ENCODE measurements around the gene PLXNB3. TPM values are rescaled to one million over a fixed set of nuclear protein-coding genes. Genes with fewer than 3 reads are reported as not detected.
"Not testable (repeated sequence)": the region's sequence is repeated elsewhere in the genome, so short reads cannot be mapped to it uniquely, and the experiment has no call there.

The PLXNB3 gene
- total RNA-seq, 1 donor from 2014 or later: 34.8 TPM

GRCh38 chrX:153746359-153746758 is 17.7 kb upstream of the PLXNB3 start:
- Mint-ChIP-seq H3K36me3 (ENCODE audit: low read depth) (no peaks in the 10 kb centered on the region), H3K27ac (ENCODE audit: unreplicated experiment) (no peak overlapping the region), H3K27me3 (ENCODE audit: low read depth) (no peaks in the 10 kb centered on the region), H3K4me3 (ENCODE audit: unreplicated experiment) (no peak overlapping the region), H3K9me3 (ENCODE audit: low read depth) (peaks cover 6% of the 10 kb centered on the region), H3K4me1 (ENCODE audit: low read depth) (no peaks in the 10 kb centered on the region)
- TF ChIP-seq CTCF (IDR thresholded peaks at IDR 0.05): no peak
- DNase-seq (ENCODE audit: low spot score): no peak

DNA sequence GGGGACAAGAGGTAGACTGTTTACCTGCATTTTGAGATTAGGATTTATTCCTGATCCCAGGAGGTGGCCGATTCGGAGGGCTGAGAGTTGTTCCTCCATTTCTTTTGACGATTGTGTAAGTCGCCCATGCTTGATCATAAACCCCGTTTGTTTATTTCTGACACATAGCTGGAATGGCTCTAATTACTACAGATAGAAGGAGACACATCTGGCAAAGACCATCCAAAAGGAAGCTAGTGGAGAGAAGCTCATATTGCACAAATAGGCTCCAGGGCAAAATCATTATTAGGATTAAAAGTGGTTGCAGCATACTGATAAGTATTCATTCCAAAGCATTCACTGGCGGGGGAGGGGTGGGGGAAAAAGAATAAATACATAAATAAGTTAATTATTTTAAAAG is 17.1 kb upstream of the PLXNB3 start:
- not testable (repeated sequence) for H3K9me3 Mint-ChIP-seq (ENCODE audit: low read depth); H3K36me3 Mint-ChIP-seq (ENCODE audit: low read depth); H3K27me3 Mint-ChIP-seq (ENCODE audit: low read depth); H3K4me3 Mint-ChIP-seq (ENCODE audit: unreplicated experiment); H3K4me1 Mint-ChIP-seq (ENCODE audit: low read depth); H3K27ac Mint-ChIP-seq (ENCODE audit: unreplicated experiment); DNase-seq (ENCODE audit: low spot score)

DNA sequence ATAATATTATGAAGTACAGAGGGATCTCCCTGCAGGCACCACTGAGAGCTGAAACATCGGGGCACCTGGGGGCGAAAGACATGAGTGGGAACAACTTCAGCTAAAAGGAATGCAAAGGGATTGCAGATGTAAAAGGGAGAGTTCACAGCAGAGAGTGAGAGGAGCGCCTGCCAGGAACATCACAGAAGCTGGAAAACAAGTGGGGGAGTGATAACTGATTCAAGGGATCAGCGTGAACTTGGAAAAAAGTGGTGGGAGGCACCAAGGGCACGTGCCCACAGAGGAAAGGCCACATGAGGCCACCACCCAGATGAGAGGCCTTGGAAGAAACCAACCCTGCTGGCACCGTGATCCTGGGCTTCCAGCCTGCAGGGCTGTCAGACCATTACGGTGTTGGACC is 15.0 kb upstream of the PLXNB3 start:
- not testable (repeated sequence) for H3K9me3 Mint-ChIP-seq (ENCODE audit: low read depth); H3K27me3 Mint-ChIP-seq (ENCODE audit: low read depth); DNase-seq (ENCODE audit: low spot score); H3K36me3 Mint-ChIP-seq (ENCODE audit: low read depth); H3K4me3 Mint-ChIP-seq (ENCODE audit: unreplicated experiment); H3K27ac Mint-ChIP-seq (ENCODE audit: unreplicated experiment); H3K4me1 Mint-ChIP-seq (ENCODE audit: low read depth)

DNA sequence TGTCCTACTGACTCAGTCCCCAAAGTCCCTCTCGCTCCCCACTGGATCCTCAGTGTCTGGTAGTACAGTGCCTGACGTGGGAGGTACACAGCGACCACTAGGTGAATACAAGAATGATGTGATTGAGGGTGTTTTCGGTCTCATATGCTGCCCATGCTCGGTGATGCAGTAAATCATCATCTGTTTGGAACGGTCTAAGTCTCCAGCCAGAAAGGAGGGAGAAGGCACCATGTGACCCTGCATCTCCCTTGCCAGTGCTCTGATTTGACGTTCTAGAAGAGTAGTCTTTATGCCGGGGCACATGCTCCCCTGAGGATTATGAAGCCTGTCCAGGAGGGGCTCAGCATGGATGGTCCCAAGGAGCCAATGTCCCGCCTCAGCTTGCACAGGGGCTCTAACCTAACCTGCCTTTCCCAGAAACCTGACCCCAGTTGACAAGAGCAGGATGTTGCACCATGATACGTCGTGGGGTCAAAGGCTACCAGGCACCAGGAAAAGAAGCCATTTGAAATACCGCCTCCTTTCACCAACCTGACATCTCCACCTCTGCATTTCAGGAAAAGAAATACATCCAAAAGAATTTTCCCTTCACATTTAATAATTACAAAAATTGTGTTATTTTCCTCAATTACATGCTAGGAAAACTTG is 13.8 kb upstream of the PLXNB3 start:
- TF ChIP-seq CTCF (IDR thresholded peaks at IDR 0.05): no peak
- peaks cover 9% of the 10 kb centered on the region for H3K9me3 Mint-ChIP-seq (ENCODE audit: low read depth)
- H3K27me3 Mint-ChIP-seq (ENCODE audit: low read depth): no peaks in the 10 kb centered on the region
- H3K36me3 Mint-ChIP-seq (ENCODE audit: low read depth): no peaks in the 10 kb centered on the region
- no peak overlapping the region for H3K27ac Mint-ChIP-seq (ENCODE audit: unreplicated experiment)
- no peak overlapping the region for H3K4me3 Mint-ChIP-seq (ENCODE audit: unreplicated experiment)
- DNase-seq (ENCODE audit: low spot score): no peak
- no peaks in the 10 kb centered on the region for H3K4me1 Mint-ChIP-seq (ENCODE audit: low read depth)

DNA sequence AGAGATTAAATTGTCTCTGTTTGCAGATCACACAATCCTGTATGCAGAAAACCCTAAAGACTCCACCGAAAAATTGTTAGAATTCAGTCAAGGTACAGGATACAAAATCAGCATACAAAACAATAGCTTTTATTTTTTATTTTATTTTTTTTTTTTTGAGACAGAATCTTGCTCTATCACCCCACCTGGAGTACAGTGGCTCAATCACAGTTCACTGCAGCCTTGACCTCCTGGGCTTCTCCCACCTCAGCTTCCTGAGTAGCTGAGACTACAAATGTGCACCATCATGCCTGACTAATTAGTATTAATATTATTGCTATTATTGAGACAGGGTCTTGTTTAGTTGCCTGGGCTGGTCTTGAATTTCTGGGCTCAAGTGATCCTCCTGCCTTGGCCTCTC is 8.9 kb upstream of the PLXNB3 start:
- H3K27me3 Mint-ChIP-seq (ENCODE audit: low read depth): no peaks in the 10 kb centered on the region
- no peak for TF ChIP-seq CTCF (IDR thresholded peaks at IDR 0.05)
- no peak overlapping the region for H3K4me3 Mint-ChIP-seq (ENCODE audit: unreplicated experiment)
- H3K36me3 Mint-ChIP-seq (ENCODE audit: low read depth): peaks cover 10% of the 10 kb centered on the region
- H3K27ac Mint-ChIP-seq (ENCODE audit: unreplicated experiment): no peak overlapping the region
- no peak for DNase-seq (ENCODE audit: low spot score)
- peaks cover 14% of the 10 kb centered on the region for H3K9me3 Mint-ChIP-seq (ENCODE audit: low read depth)
- no peaks in the 10 kb centered on the region for H3K4me1 Mint-ChIP-seq (ENCODE audit: low read depth)

GRCh38 chrX:153761863-153762262 is 2.2 kb upstream of the PLXNB3 start:
- DNase-seq (ENCODE audit: low spot score): no peak
- H3K4me1 Mint-ChIP-seq (ENCODE audit: low read depth): peaks cover 10% of the 10 kb centered on the region
- no peak overlapping the region for H3K27ac Mint-ChIP-seq (ENCODE audit: unreplicated experiment)
- peaks cover 2% of the 10 kb centered on the region for H3K9me3 Mint-ChIP-seq (ENCODE audit: low read depth)
- no peaks in the 10 kb centered on the region for H3K27me3 Mint-ChIP-seq (ENCODE audit: low read depth)
- TF ChIP-seq CTCF (IDR thresholded peaks at IDR 0.05): no peak
- peaks cover 4% of the 10 kb centered on the region for H3K36me3 Mint-ChIP-seq (ENCODE audit: low read depth)
- no peak overlapping the region for H3K4me3 Mint-ChIP-seq (ENCODE audit: unreplicated experiment)
